Activated CD4-positive, alpha-beta T cell treated with anti-CD3 and anti-CD28 coated beads, Interleukin-2, Interleukin-6, amounts not matched to agents 100 ng/mL and 50 ng/mL, durations not matched to agents 16 hours and 8 hours (primary cell): Measurements from ENCODE around the gene PPT2.

Source experiments
- DNase-seq: peaks from one replicate; pipeline ENCODE4 v3.0.0-alpha.2; 2020

The PPT2 gene

DNA sequence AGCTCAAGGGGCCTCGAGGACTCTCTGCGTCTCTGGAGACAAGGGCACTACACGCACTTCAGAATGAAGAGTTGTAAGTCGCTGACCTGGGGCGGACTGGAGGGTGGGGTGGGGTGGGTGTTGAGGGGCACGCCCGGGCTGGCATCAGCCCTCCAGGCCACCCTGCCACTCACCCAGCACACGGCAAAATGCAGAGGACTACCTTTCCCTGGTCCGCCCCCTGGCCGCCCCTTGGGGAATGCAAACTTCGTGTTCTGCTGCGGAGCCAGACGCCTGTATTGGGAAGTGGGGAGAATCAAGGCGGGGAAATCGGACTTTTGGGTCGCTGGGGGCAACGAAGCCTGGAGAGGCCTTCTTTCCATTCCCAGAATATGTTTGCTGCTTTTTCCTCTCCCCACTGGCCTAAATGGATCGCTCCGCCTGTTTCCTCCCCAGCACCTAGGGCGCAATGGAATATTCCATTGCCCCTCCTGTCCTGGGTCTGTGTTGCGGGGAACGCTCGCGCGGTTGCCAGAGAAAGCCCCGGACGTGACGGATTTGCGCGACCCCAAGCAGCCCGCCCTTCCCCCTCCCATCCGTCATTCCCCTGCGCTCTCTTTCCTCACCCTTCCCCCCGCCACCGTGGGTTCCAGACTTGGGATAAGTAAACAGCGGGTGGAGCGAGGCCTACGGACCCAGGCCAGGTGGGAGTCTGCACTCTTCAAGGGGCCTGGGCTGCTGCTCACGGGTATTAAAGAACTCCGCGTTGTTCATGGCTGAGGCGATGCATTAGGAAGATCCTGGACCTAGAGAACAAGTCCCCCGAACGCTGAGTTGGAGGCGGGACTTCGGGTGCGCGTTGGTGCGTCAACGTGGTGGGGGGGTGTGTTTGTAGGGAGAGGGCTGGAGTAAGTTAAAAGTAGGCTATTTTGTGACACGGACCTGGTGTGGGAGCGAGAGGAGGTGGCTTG lies at the start of gene PPT2:
PPT2 (plus strand) TSS at position 578 of the 950 bp plus-strand sequence. CDS start 454 bp downstream, outside the sequence.
- DNase-seq = peak; percentile 67

DNA sequence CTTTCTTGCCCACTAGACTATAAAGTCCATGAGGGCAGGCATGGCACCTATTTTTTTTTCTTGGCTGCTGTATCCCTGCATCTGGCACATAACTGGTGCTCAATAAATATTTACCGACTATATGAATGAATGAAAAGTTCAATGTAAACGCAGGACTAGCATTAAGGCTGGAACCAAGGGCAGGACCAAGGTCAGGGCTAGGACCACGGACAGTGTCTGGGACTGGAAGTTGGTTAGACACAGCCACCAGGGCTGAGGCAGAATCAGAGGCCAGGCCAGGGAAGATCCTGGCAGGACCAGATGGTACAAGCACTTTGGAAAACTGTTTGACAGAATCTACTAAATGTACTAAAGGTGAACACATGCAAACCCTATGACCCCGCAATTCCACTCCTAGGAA lies 48.5 kb upstream of the PPT2 start:
- no peak for DNase-seq

- DNase-seq = no peak
These were observed 46.5 kb upstream of the PPT2 start for GRCh38 chr6:32107406-32107805.

GRCh38 chr6:32108094-32108627 lies 45.8 kb upstream of the PPT2 start:
- no peak for DNase-seq

- DNase-seq = no peak
These were observed 45.2 kb upstream of the PPT2 start for GRCh38 chr6:32108727-32109113.

GRCh38 chr6:32109114-32109764 lies 44.7 kb upstream of the PPT2 start, which contains the start of gene TNXB:
TNXB (minus strand) TSS chr6:32109338; CDS start chr6:32098198, 11,140 bp downstream.
- DNase-seq = no peak

GRCh38 chr6:32109765-32110160 lies 44.2 kb upstream of the PPT2 start:
- DNase-seq = no peak

GRCh38 chr6:32110632-32111031 lies 43.3 kb upstream of the PPT2 start:
- no peak for DNase-seq

DNA sequence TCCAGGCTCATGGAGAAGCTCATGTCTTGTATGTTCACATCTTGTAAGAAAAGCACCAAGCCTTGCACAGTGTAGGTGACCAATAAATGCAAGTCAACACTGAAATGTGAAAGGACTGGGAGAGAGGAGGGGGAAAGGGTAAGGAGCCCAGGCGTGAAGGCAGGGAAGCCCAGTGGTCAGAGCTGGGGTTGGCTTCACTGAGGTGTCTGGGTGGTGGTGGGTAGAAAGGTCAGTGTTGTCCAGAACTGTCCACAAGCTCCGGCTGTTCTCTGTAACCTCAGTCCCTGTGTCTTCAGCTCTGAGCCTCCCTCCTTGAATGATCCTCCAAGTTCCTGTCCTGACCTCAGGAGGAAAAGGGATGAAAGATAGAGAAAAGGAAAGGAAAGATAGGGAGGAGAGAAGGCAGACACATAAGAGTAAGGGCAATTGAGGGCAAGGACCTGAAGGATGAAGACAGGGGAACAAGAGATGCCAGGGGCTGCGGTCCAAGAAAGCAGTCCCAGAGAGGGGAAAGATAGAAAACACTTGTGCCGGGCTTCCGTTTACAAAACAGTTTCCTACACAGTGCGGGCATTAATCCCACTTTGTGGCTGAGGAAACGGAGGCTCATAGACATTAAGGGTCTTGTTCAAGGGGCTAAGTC lies 42.4 kb upstream of the PPT2 start:
- no peak for DNase-seq

- DNase-seq = no peak
These were observed 41.4 kb upstream of the PPT2 start for GRCh38 chr6:32112431-32112980.

DNA sequence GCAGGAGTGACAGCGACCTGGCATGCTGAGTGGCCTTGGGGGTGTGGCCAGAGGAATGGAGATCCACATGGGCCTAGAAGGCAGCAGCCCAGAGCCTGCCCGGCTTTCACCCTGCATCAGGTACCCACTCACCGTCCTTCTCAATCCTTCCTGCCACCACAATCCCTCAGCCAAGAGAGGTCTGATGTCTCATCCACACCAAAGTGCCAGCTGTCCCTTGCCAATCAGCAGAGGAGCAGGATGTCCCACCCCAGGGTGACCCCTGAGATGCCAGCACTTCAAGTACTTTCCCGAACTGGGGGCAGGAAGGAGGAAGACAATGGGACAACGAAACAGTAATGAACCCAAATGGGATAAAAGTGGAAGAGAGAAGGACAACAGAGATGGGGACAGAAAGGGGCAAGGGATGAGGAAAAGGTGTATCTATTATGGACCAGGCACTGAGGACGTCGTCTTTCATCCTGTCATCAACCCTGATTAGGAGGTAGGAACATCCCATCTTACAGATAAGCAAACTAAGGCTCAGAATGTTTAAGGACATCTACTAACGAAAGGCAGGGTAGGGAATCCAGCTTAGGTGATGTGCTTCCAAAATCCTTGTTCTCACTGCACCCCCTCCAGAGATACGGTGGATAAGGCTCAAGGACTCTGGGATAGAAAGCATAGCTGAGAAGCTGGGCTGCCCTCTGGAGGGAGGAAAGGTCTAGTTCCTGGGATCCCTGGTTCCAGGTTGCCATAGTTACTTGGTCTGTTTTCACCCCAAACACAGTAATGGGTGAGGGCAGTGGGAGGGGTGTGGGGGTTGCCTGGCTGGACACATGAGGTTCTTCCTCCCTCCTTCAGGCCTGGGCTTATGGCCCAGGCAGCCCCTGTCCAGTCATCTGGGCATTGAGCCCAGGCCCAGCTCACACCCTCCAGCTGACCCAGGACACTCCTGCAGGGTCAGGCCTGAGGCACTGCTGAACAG lies 40.3 kb upstream of the PPT2 start:
- DNase-seq = no peak

DNA sequence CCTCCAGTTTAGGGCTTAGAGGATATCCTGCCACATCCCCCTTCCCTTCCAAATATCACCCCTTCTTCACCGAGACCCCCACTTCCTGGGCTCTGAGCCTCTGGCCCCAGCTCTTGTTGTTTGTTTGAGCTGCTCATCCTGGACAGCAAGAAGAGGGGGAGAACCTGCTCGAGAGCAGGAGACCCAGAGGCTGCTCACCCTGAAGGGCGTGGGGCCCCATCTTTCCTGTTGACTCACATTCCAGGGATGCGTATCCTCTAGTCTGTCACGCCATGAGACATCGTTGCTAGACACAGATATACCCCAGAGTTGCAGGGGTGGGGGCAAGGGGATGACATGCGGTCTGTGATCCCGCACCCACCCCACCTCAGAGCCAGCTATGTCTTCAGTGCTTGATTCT lies 39.1 kb upstream of the PPT2 start:
- no peak for DNase-seq

GRCh38 chr6:32115623-32116022 lies 38.3 kb upstream of the PPT2 start:
- no peak for DNase-seq

- DNase-seq = peak; percentile 19
These were observed 37.3 kb upstream of the PPT2 start for GRCh38 chr6:32116674-32117073.

DNA sequence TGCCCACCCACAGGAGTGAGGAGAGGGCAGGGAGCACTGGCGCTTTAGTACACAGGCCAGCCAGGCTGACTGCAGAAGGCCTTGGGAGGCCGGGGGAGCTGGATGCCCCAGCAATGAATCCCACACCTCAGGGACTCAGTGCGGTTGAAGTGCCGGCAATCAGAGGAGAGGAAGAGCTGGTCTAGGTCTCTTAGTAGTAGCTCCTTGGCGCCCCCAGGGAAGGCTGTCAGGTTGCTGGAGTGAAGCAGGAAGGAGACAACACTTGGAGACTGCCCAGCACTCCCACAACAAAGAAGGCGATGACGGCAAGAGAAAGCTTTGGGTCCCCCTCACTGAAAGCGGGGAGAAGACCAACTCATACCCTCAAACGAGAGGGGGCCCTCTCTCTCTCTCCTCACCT lies 36.5 kb upstream of the PPT2 start:
- no peak for DNase-seq

DNA sequence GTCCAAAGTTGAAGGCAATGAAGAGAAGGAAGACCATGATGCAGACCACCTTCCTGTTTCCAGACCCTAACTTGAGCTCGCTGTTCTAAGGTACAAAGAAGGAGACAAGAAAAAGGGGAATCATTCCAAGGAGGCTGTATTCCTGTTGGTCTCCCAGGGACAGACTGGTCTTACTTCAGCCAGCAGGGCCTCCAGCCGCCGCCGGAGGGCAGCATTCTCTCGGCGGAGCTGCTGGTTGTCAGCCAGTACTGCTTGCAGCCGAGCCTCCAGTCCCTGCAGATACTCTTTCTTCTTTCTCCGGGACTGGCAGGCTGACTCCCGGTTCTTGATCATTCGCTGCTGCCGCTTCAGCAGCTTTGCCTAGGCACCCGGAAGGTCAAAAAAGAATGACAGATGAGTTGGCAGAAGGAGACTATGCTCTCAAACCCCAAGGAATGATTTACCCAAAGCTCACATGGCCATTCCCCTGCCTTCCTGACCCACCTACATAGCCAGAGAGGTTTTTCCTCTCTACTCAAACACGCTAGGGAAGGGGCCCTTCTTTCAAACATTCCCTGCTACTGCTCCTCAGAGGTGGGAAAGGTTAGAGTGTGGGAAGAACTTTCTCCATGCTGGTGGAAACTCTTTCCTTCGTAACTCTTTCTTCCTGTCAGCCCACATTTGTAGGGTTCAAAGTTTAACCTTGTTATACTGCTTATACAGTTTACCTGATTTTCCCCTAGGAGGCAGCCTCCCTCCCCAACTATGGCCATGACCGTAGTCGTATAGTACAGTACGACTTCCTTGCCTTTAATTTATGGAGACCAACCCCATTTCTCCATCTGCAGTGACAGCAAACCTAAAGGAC lies 34.9 kb upstream of the PPT2 start:
- peak; percentile 79 for DNase-seq

GRCh38 chr6:32120573-32121059 lies 33.3 kb upstream of the PPT2 start:
- DNase-seq = no peak

DNA sequence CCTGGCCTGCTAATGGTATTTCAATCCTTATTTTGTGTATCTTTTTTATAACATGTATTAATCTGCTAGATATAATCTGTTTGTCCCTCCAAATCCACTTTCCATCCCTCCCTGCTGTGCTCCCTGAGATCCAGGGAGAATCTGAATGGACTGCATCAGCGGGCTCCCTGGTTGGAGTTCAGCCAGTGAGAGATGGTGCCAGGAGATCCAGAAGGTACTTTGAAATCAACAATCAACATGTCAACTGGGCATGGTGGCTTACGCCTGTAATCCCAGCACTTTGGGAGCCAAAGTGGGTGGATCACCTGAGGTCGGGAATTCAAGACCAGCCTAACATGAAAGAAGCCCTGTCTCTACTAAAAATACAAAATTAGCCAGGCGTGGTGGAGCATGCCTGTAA lies 30.3 kb upstream of the PPT2 start:
- no peak for DNase-seq

DNA sequence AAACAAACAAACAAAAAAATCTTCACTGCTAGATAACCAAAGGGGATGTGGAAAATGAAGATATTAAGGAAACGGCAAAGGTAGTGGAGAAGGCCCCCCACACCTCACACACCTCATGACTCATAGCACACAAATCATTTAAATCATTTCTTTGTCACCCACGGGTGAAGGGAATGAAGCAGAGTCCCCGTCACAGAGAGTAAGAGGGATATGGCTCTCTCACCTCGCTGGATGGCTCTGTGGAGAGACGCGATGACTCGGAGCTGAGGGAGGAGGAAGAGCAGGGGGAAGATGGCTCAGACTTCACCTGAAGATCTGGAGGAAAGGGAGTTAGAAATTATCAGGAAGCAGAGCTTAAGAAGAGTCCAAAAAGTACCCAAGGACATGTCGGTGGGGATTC lies 27.1 kb upstream of the PPT2 start:
- no peak for DNase-seq

- no peak for DNase-seq
These were observed 26.6 kb upstream of the PPT2 start for GRCh38 chr6:32127409-32127716.
